ENCODE measurements around the gene FOXR1. TPM values are rescaled to one million over a fixed set of nuclear protein-coding genes. Genes with fewer than 3 reads are reported as not detected.

Gene FOXR1
- not detected for total RNA-seq

GRCh38 chr11:118971646-118972045 is at the start of gene FOXR1:
FOXR1 (plus strand) TSS chr11:118971761; CDS start chr11:118971932, 171 bp downstream.
- H3K36me3 Mint-ChIP-seq (ENCODE audit: insufficient read depth) = no peaks in the 10 kb centered on the region
- no peaks in the 10 kb centered on the region for H3K9me3 Mint-ChIP-seq
- no peak within 1 kb of the TSS for H3K4me3 Mint-ChIP-seq
- peaks cover 12% of the 10 kb centered on the region for H3K27me3 Mint-ChIP-seq (ENCODE audit: low read depth)
- no peak for ATAC-seq
- DNase-seq = no peak
- no peaks in the 10 kb centered on the region for H3K4me1 Mint-ChIP-seq (ENCODE audit: low read depth)

- H3K36me3 Mint-ChIP-seq (ENCODE audit: insufficient read depth) = no peaks in the 10 kb centered on the region
- no peaks in the 10 kb centered on the region for H3K9me3 Mint-ChIP-seq
- ATAC-seq (no peak), DNase-seq (no peak)
- no peaks in the 10 kb centered on the region for H3K27me3 Mint-ChIP-seq (ENCODE audit: low read depth)
- H3K4me1 Mint-ChIP-seq (ENCODE audit: low read depth) = peaks cover 73% of the 10 kb centered on the region
- peak overlapping the region; percentile 88 for H3K4me3 Mint-ChIP-seq
Observed at GRCh38 chr11:118921929-118922744, 49.4 kb upstream of the FOXR1 start.

GRCh38 chr11:118922745-118923627 is 48.6 kb upstream of the FOXR1 start:
- no peaks in the 10 kb centered on the region for H3K27me3 Mint-ChIP-seq (ENCODE audit: low read depth)
- peaks cover 73% of the 10 kb centered on the region for H3K4me1 Mint-ChIP-seq (ENCODE audit: low read depth)
- no peak for ATAC-seq
- no peaks in the 10 kb centered on the region for H3K36me3 Mint-ChIP-seq (ENCODE audit: insufficient read depth)
- peak overlapping the region; percentile 88 for H3K4me3 Mint-ChIP-seq
- no peak for DNase-seq
- H3K9me3 Mint-ChIP-seq = no peaks in the 10 kb centered on the region

DNA sequence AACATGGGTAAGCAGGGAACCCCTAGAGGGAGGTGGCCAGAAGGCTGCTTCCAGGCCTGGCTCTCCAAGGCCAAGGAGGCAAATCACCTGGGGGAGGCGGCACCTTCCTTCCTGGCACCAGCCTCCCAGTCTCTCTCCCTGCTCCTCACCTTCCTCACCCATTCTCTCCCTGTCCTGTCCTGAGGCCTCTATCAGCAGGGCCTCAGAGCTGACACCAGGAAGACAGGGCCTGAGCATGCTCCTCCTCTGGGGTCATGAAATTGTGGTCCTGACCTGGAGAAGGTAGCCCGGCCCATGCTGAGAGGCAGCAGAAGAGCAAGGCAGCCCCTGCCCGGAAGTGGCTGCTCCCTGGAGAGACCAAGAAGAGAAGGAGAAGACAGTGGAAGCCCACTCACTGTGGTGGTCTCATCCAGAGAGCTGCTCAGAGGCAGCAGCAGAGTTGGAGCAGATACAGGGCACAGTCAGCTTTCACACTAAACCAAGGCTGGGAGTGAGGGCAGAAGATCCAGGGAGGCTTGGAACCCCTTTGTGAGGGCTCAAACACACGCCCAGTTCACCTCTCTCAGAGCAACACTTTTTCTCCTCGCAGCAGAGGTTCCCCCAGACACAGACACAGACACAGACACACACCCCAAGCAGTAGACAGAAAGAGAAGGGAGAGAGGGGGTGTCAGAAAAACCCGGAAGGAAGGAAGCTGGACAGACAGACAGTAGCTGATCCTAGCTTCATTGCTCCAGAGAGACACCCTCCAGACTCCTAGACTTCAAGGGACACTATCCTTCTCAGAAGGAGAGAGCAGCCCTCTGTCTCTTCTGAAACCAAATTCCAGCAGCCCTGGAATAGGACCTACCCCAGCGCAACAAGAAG is 47.6 kb upstream of the FOXR1 start:
- H3K27me3 Mint-ChIP-seq (ENCODE audit: low read depth) = no peaks in the 10 kb centered on the region
- peak overlapping the region; percentile 88 for H3K4me3 Mint-ChIP-seq
- peaks cover 70% of the 10 kb centered on the region for H3K4me1 Mint-ChIP-seq (ENCODE audit: low read depth)
- no peaks in the 10 kb centered on the region for H3K36me3 Mint-ChIP-seq (ENCODE audit: insufficient read depth)
- no peaks in the 10 kb centered on the region for H3K9me3 Mint-ChIP-seq
- no peak for ATAC-seq
- DNase-seq = no peak

DNA sequence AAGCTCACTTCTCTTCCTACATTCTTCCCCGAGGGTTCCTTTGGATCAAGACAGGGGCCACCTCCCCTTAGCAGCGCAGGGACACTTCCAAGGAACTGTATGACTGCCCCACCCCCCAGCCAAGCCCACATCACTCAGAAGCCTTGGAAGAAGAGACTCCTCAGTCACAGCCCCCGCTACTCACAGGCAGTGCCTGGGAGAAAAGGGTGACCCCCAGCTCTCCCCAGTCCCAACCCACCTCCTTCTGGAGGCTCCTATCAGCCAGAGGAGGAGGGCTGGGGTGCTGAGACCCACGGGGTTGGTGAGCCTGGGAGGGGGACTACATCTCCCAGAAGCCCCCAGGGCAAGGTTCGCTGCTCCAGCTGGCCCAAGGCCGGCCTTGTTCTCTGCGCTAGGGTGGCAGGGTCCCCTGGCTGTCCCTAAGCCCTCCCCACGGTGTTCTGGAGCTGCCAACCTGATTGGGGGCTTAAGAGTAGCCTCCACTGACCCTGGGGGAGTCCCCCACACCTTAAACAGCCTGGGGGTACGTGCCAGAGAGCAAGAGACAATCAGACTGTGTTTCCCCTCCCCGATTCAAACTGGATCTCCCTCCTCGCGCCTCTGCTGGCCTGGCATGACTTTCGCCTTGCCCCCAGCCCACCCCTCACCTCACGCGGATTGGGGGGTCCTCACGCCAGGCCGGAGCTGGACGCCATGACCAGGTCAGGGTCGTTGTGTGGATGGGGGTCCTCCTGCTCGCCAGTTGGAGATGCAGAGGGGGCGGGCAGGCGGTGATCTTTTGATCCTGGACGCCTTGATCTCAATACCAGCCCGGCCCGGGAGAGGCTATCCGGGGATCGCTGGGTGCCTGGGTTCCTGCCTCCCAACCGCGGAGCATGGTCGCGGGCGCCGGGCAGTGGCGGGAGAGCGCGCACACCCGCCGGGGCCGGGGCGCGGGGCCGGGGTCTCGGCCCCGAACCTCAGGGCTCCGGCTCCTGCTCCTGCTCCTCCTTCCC is 46.7 kb upstream of the FOXR1 start:
- peak in 1 of 2 donors; percentile 7 for ATAC-seq
- H3K4me3 Mint-ChIP-seq = peak overlapping the region; percentile 88
- peaks cover 61% of the 10 kb centered on the region for H3K4me1 Mint-ChIP-seq (ENCODE audit: low read depth)
- no peak for DNase-seq
- H3K9me3 Mint-ChIP-seq = no peaks in the 10 kb centered on the region
- H3K36me3 Mint-ChIP-seq (ENCODE audit: insufficient read depth) = no peaks in the 10 kb centered on the region
- no peaks in the 10 kb centered on the region for H3K27me3 Mint-ChIP-seq (ENCODE audit: low read depth)

DNA sequence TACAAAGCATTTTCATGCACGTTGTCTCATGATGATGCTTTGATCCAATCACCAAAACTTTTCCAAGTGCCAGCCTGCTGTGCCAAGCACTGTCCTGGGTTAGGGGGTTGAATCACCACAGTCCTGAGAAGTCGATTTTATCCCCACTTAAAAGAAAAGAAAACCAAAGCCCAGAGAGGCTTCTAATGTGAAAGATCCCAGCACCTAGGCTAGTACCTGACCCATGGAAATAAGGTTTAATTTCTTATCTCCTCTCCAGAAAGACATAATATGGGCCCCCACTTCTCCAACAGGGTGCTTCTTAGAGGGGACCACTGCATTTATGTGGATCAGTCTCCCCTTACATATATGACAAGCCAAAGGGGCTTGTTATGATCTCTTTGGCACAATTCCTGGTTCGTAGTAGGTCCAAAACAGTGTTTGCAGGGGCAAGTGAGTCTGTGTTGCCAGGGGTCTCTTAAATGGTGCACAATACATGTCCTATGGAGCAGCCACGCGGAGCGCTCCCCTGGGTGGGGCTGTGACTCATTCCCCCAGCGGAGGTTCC is 43.9 kb upstream of the FOXR1 start:
- Mint-ChIP-seq H3K4me1 (ENCODE audit: low read depth) (peaks cover 54% of the 10 kb centered on the region), H3K27me3 (ENCODE audit: low read depth) (no peaks in the 10 kb centered on the region), H3K36me3 (ENCODE audit: insufficient read depth) (no peaks in the 10 kb centered on the region), H3K4me3 (peak overlapping the region; percentile 86), H3K9me3 (no peaks in the 10 kb centered on the region)
- DNase-seq = no peak
- ATAC-seq = no peak

GRCh38 chr11:118928101-118928869 is 43.3 kb upstream of the FOXR1 start:
- peak overlapping the region; percentile 86 for H3K4me3 Mint-ChIP-seq
- no peaks in the 10 kb centered on the region for H3K27me3 Mint-ChIP-seq (ENCODE audit: low read depth)
- no peaks in the 10 kb centered on the region for H3K36me3 Mint-ChIP-seq (ENCODE audit: insufficient read depth)
- ATAC-seq = peak; percentile 63 to 65
- H3K9me3 Mint-ChIP-seq = no peaks in the 10 kb centered on the region
- DNase-seq = peak; percentile 90
- H3K4me1 Mint-ChIP-seq (ENCODE audit: low read depth) = peaks cover 50% of the 10 kb centered on the region

DNA sequence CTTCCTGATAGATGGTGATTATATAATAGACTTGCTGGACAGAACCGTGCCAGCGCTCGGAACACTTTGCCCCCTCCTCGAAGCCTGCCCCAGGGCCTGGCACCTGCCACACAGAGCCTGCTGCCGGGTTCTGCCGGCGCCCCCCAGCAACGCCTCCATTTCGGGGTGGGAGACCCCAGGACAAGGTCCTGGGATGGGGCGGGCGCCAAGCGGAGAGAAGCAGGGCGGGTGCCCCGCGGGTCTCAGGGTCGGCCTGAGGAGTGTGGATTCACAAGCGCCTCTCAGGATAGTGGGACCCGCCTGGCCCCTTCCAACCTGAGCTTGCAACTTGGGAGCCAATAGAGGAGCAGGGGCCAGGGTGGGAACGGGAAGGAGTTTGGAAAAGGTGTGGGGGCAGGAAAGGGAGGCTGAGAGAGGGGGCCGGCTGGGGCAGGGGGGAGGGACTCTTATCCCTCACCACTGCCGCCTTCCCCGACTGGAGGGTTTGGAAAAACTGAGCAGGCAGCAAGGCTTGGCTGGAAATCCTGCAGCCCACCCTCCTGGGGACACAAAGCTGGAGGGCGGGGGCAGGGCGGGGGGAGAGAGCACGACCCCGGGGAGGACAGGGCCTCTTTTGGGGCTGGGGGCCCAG is 42.6 kb upstream of the FOXR1 start:
- ATAC-seq (peak; percentile 10 to 15), DNase-seq (no peak)
- Mint-ChIP-seq H3K27me3 (ENCODE audit: low read depth) (no peaks in the 10 kb centered on the region), H3K4me1 (ENCODE audit: low read depth) (peaks cover 46% of the 10 kb centered on the region), H3K4me3 (peak overlapping the region; percentile 86), H3K9me3 (no peaks in the 10 kb centered on the region), H3K36me3 (ENCODE audit: insufficient read depth) (no peaks in the 10 kb centered on the region)

- ATAC-seq = peak; percentile 13
- no peaks in the 10 kb centered on the region for H3K9me3 Mint-ChIP-seq
- H3K36me3 Mint-ChIP-seq (ENCODE audit: insufficient read depth) = no peaks in the 10 kb centered on the region
- peak; percentile 65 for DNase-seq
- H3K4me3 Mint-ChIP-seq = peak overlapping the region; percentile 86
- H3K4me1 Mint-ChIP-seq (ENCODE audit: low read depth) = peaks cover 41% of the 10 kb centered on the region
- H3K27me3 Mint-ChIP-seq (ENCODE audit: low read depth) = no peaks in the 10 kb centered on the region
Observed at GRCh38 chr11:118929501-118930093, 42.0 kb upstream of the FOXR1 start.

- DNase-seq (peak; percentile 86), ATAC-seq (peak; percentile 7 to 10)
- no peaks in the 10 kb centered on the region for H3K36me3 Mint-ChIP-seq (ENCODE audit: insufficient read depth)
- H3K9me3 Mint-ChIP-seq = no peaks in the 10 kb centered on the region
- no peaks in the 10 kb centered on the region for H3K27me3 Mint-ChIP-seq (ENCODE audit: low read depth)
- H3K4me1 Mint-ChIP-seq (ENCODE audit: low read depth) = peaks cover 41% of the 10 kb centered on the region
- peak overlapping the region; percentile 86 for H3K4me3 Mint-ChIP-seq
Observed at GRCh38 chr11:118930094-118930712, 41.4 kb upstream of the FOXR1 start.

DNA sequence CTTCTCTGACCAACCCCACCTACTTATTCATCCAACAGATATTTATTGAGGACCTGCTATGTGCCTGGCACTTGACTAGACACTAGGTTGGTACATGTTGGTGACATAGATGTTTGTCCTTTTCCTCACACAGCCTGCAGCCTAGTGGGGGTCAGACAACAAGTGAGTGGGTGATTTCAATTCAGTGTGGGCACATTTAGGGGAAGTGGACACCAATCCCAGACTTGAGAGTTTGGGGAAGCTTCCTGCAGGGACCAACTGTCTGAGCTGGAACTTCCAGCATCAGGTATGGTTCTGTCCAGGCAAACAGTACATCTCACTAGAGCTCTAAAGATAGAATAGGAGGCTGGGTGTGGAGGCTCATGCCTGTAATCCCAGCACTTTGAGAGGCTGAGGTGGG is 40.0 kb upstream of the FOXR1 start:
- Mint-ChIP-seq H3K36me3 (ENCODE audit: insufficient read depth) (no peaks in the 10 kb centered on the region), H3K27me3 (ENCODE audit: low read depth) (no peaks in the 10 kb centered on the region), H3K9me3 (no peaks in the 10 kb centered on the region), H3K4me1 (ENCODE audit: low read depth) (peaks cover 36% of the 10 kb centered on the region), H3K4me3 (no peak overlapping the region)
- ATAC-seq (no peak), DNase-seq (no peak)

All from activated T-cell treated with anti-CD3 and anti-CD28 coated beads, Interleukin-2, amount 50 U/mL, for 4 hours (primary cell).